ENCODE data around the gene ANO1.
"Not testable (repeated sequence)": the region's sequence is repeated elsewhere in the genome, so short reads cannot be mapped to it uniquely, and the experiment has no call there.

The ANO1 gene

DNA sequence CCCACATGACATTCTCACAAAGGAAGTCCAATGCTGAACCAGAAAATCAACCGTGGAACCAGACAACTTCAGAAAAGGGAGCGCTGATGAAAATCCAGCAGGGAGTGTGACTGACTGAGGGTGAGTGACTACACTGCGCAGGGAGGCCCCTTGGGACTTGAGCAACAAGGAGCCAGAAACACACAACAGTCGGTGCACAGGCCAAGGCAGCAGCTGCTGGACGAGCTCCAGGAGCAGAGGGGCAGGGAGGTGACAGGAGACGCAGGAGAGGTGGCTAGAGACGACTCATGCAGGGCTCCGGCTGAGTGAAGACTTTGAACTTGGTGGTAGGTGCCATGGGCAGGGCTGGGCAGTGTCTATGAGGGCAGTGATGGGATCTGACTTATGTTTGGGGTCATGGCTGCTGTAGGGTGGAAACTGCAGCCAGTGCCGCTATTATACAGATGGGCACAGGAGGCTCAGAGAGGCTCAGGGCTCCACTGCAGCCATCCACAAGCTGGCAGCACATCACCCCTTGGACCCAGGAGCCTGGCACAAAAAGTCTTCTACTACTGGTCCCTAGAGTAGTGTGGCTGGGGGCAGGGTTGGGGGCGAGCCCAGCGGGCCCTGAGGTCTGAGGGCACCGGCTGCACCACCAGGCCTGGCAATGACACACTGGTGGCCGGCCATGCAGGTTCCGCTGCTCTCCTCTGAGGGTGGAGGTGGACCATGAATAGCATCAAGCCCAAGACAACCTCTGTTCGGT, 114.7 kb downstream of the ANO1 start:
- DNase-seq (ENCODE audit: low read depth), result no peak

DNA sequence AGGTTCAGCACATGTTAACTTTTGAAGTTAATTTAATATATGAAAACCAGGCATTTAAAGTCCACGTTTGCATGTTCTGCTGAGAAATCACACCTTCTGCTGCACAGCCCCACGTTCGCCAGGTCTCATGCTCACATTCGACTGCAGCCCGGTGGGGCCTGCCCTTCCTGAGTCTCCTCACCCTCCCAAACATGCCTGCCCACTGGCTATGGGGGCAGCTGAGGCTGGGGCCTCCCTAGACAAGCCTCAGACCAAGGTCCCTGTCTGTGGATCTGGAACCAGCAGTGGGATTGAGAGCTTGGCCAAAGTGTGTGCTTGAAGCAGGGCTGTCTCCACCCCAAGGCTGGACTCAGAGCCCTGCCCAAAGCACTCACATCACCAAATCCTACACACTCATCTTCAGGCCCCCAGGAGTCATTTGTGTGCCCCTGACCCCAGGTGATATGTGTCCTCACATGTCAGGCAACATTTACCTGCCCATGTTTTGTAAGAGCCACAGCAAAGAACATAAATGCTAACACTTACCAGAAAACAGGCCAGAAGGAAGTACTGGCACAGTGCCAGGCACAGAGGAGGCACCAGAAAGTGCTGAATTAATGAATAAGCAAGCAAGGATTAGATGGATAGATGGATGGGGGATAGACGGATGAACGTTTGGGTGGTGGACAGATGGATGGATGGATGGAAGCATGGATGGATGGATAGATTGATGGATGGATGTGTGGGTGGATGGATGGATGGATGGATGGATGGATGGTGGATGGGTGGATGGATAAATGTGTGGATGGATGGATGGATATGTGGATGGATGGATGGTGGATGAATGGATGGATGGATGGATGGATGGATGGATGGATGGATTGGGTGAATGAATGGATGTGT, 115.5 kb downstream of the ANO1 start:
- DNase-seq (ENCODE audit: low read depth), result no peak

- no peak for DNase-seq (ENCODE audit: low read depth)
Measured at GRCh38 chr11:70194792-70195791, 117.0 kb downstream of the ANO1 start.

DNA sequence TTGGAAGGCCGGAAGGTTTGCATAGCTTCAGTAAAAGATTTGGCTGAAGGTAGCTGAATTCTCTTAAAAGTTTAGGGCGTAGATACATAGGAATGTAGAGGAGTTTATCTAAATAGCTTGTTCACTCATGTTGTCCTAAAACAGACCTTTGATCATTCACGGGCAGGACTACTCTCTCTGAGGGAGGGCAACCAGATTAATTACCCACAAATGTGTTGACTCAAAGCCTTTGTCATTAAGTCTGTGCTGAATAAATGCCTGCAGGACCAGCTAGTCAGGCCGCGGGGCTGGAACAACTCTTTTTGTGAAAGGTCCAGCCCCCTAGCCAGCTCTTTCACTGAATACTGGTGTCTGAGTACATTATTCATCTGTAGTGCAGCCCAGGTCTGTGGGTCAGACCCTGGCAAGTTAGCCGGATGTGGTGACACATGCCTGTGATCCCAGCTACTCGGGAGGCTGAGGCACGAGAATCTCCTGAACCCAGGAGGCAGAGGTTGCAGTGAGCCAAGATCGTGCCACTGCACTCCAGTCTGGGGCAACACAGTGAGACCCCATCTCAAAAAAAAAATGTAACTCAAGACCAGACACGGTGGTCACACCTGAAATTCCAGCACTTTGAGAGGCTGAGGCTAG, 122.2 kb downstream of the ANO1 start:
- DNase-seq (ENCODE audit: low read depth), result no peak

DNA sequence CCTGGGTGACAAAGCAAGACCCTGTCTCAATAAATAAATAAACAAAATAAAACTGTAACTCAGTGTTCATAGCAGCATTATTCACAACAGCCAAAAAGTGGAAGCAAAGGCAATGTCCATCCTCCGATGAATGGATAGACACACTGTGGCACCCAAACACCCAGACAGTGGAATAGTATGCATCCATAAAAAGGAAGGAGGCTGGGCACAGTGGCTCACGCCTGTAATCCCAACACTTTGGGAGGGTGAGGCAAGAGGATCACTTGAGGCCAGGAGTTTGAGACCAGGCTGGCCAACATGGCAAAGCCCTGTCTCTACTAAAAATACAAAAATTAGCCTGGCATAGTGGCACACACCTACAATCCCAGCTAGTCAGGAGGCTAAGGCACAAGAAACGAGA, 122.9 kb downstream of the ANO1 start:
- DNase-seq (ENCODE audit: low read depth), result not testable (repeated sequence)

DNA sequence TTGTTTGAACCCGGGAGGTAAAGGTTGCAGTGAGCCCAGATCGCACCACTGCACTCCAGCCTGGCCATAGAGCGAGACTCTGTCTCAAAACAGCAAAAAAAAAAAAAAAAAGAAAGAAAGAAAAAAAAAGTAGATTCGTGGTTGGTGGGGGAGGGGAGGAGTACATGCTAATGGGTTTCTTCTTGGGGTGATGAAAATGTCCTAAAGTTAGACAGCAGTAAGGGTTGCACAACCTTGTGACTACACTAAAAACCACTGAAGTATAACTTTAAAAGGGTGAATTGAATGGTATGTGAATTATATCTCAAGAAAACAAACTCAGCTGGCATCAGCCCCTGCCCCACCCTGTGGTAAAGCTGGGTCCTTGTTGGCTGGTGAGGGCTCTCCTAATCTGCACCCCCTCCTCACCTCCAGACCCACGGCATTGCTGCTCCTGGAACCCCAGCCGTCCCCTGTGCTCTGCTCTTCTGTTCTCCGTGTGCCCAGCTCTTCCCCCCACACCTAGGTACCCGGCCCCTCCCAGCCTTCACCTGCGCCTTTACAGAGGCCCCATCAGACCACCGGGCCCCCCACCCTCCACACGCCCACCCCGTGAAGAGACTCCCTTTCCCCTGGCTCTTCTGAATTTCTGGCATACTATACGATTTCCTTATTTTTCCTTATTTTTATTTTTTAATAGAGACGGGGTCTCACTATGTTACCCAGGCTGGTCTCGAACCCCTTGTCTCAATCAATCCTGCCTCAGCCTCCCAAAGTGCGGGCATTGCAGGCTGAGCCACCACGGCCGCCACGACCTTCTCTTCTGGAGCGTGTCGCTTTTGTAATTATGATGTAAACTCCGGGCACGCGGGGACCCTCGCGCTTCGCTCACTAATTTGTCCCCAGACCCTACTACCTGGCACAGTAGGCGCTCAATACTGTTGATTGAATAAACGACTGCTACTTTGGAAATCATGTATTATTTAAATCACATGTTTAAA, 124.1 kb downstream of the ANO1 start:
- DNase-seq (ENCODE audit: low read depth), result no peak

DNA sequence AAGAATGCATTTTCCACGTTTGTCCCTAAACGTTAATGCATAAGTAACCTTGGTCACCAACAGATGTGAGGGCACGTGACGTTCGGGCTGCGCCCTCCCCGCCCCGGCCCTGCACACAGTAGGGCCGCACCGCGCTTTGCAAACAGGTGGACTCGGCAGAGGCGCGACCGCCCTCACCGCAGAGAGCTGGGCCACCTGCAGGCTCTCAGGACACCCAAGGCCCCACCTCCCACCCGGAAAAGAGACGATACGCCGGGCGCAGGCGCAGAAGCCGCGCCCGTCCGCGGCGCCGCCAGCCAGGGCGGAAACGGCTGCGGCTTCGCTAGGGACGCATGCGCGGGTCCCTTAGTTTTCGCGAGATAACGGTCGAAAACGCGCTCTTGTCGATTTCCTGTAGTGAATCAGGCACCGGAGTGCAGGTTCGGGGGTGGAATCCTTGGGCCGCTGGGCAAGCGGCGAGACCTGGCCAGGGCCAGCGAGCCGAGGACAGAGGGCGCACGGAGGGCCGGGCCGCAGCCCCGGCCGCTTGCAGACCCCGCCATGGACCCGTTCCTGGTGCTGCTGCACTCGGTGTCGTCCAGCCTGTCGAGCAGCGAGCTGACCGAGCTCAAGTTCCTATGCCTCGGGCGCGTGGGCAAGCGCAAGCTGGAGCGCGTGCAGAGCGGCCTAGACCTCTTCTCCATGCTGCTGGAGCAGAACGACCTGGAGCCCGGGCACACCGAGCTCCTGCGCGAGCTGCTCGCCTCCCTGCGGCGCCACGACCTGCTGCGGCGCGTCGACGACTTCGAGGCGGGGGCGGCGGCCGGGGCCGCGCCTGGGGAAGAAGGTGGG, 125.0 kb downstream of the ANO1 start, which contains the start of gene FADD:
Gene FADD, plus strand, starts transcription at position 377 of the 831 bp plus-strand sequence. Its CDS starts 164 bp downstream, at position 541.
- DNase-seq (ENCODE audit: low read depth), result peak; percentile 85

- DNase-seq (ENCODE audit: low read depth), result peak; percentile 82
Measured at GRCh38 chr11:70203751-70204465, 125.8 kb downstream of the ANO1 start.

DNA sequence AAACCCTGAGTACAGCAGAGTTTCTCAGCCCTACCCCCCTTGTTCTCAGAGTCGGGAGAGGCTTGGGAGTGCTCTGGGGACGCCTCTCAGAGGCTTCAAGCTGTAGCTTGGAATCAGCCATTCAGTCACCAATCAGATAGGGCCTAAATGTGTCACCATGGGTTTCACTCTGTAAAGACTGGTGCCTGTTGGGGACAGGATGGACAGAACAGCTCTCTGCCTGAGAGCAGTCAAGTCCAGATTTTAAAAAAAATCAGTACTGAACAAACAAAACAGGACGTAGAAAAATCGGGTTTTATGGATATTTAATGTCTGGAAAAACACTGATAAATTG, 126.3 kb downstream of the ANO1 start:
- no peak for DNase-seq (ENCODE audit: low read depth)

DNA sequence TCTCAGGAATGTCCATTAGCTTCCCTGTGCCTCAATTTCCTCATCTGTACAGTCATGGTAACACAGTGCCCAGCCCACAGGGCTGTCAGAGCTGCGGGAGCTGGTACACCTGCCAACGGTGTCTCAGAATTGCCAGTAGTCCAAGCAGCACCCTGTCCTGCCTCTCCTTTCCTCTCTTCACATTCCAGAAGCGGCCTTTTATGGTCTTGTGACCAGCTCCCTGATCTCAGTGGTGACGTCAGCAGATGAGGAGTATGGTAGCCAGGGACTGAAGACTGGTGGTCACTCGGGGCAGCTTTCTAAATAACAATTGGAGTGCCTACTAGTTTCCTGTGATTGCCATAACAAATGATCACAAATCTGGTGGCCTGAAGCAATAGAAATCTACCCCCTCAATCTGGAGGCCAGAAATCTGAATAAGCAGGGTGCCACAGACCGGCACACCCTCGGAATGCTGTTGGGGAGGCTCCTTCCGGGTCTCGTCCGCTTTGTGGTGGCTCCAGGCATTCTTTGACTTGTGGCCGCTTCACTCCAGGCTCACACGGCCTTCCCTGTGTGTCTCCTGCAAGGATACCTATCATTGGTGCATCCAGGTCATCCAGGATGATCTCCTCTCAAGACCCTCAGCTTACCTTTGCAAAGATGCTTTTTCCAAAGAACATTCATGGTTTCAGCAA, 127.1 kb downstream of the ANO1 start:
- no peak for DNase-seq (ENCODE audit: low read depth)

- DNase-seq (ENCODE audit: low read depth), result no peak
Measured at GRCh38 chr11:70205766-70206165, 127.6 kb downstream of the ANO1 start.

GRCh38 chr11:70206226-70206981, 128.3 kb downstream of the ANO1 start:
- no peak for DNase-seq (ENCODE audit: low read depth)

DNA sequence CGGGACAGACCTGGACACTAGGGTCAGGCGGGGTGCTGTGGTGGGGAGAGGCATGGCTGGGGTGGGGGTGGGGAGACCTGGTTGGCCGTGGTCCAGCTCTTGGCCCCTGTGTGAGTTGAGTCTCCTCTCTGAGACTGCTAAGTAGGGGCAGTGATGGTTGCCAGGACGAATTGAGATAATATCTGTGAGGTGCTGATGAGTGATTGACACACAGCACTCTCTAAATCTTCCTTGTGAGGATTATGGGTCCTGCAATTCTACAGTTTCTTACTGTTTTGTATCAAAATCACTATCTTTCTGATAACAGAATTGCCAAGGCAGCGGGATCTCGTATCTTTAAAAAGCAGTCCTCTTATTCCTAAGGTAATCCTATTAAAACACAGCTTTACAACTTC, 128.9 kb downstream of the ANO1 start:
- DNase-seq (ENCODE audit: low read depth), result no peak

DNA sequence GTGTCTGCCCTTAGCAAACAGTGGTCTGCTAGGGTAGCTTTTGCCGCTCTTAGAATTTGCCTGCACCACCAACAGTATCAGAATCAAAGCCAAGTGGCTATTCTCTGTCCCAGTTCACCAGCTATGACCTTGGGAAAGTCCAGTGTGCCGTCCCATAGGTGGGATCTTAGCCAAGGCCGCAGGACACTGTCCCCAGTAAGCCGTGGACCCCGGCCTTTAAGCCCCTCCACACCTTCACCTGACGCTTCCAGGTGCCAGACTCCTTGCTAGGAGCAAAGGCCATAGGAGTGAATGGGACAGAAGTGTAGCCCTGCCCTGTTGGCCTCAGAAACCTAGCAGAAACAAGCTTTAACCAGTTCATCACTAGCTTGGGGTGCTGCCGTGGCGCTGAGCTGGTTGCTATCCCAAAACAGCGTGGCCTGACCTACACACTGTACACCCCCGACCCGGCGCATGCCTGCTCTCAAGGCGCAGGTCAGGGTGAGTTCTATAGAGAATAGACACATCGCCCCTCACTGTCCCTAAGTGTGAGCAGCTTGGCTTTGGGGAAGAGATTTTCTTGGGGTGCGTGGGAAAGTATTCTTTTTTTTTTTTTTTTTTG, 129.5 kb downstream of the ANO1 start:
- no peak for DNase-seq (ENCODE audit: low read depth)

- DNase-seq (ENCODE audit: low read depth), result no peak
Measured at GRCh38 chr11:70209391-70209912, 131.3 kb downstream of the ANO1 start.

- no peak for DNase-seq (ENCODE audit: low read depth)
Measured at GRCh38 chr11:70210051-70210501, 132.0 kb downstream of the ANO1 start.

DNA sequence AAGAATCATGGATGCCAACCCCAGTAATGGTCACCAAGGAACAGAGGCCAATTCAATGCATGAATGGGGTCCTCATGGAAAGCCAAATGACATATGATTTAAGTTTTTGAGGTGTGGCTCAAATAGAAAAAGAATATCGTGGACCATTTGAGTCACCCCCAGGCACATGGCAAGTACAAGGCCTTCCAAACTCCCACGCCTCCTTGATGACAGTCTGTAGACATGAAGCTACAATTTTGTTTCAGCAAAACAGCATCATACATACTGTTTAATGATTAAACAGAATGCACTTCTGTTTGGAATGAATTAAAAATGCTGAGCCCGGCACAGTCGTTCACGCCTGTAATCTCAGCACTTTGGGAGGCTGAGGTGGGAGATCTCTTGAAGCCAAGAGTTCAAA, 132.4 kb downstream of the ANO1 start:
- DNase-seq (ENCODE audit: low read depth), result no peak

All from stimulated activated CD8-positive, alpha-beta memory T cell treated with anti-CD3 and anti-CD28 coated beads, Interleukin-4, amount 100 ng/mL, for 24 hours (primary cell).